Karpas-422 (cell line): ENCODE measurements around the gene RPL13A. TPM values are rescaled to one million over a fixed set of nuclear protein-coding genes. Genes with fewer than 3 reads are reported as not detected.
A peak's percentile ranks its signal among the peaks of the same experiment; 100 is the strongest.

Experiments used
- DNase-seq: peaks from one replicate; pipeline ENCODE4 v3.0.0-alpha.2; 2015
- H2AFZ ChIP-seq: fragments of 200-600 bp; sonication (generic); 2 replicates; pipeline ENCODE4 v1.6.1; 2014; ENCODE audit warnings: antibody characterized with exemption, low read length, mixed read lengths
- H3K27ac ChIP-seq: fragments of 200-600 bp; sonication (generic); 2 replicates; pipeline ENCODE4 v1.5.1; 2014; ENCODE audit warnings: mild to moderate bottlenecking, low read length, moderate library complexity
- H3K27me3 ChIP-seq: fragments of 200-600 bp; sonication (generic); 2 replicates; pipeline ENCODE4 v1.6.1; 2014; ENCODE audit warnings: low read length, mixed read lengths
- H3K36me3 ChIP-seq: fragments of 200-600 bp; sonication (generic); 2 replicates; pipeline ENCODE4 v1.6.1; 2014; ENCODE audit warnings: low read length, mixed read lengths; ENCODE audit not compliant: insufficient read depth
- H3K4me1 ChIP-seq: fragments of 200-600 bp; sonication (generic); 2 replicates; pipeline ENCODE4 v1.6.1; 2014; ENCODE audit warnings: mild to moderate bottlenecking, low read length, mixed read lengths
- H3K4me2 ChIP-seq: fragments of 200-600 bp; sonication (generic); 2 replicates; pipeline ENCODE4 v1.6.1; 2014; ENCODE audit warnings: low read length, low read depth, mild to moderate bottlenecking; ENCODE audit not compliant: poor library complexity, severe bottlenecking
- H3K4me3 ChIP-seq: fragments of 200-600 bp; sonication (generic); 2 replicates; pipeline ENCODE4 v1.5.1; 2014; ENCODE audit warnings: mild to moderate bottlenecking, antibody characterized with exemption, low read length, mixed read lengths
- H3K79me2 ChIP-seq: fragments of 200-600 bp; sonication (generic); 2 replicates; pipeline ENCODE4 v1.6.1; 2014; ENCODE audit warnings: mild to moderate bottlenecking, low read length, mixed read lengths
- H3K9ac ChIP-seq: fragments of 200-600 bp; sonication (generic); 2 replicates; pipeline ENCODE4 v1.6.0; 2014; ENCODE audit warnings: low read length
- H3K9me2 ChIP-seq: fragments of 200-600 bp; sonication (generic), shearing (Covaris generic); replicated peaks from 2 replicates; pipeline ENCODE4 v1.6.0; 2014; ENCODE audit warnings: mild to moderate bottlenecking, low read length, moderate library complexity; ENCODE audit not compliant: insufficient read depth
- H3K9me3 ChIP-seq: fragments of 300-700, 200-600 bp; sonication (generic); 2 replicates; pipeline ENCODE4 v1.6.1; 2014; ENCODE audit warnings: low read length, mixed read lengths
- H4K20me1 ChIP-seq: fragments of 200-600 bp; sonication (generic); 2 replicates; pipeline ENCODE4 v1.6.1; 2014; ENCODE audit warnings: mild to moderate bottlenecking, antibody characterized with exemption, low read length, low read depth; ENCODE audit not compliant: insufficient read depth
- total RNA-seq: library from RNA; depleted of rRNA; stranded (reverse); fragments of >200 nt; shearing (Covaris generic); gene quantifications from 2 replicates; pipeline ENCODE4 v1.2.3, GENCODE V29; 2014; ENCODE audit warnings: low replicate concordance

The RPL13A gene
- total RNA-seq, 1 experiment from 2014 or later: 6,359 TPM

GRCh38 chr19:49461656-49462055, 25.8 kb upstream of the RPL13A start:
- Histone ChIP-seq H3K27ac (no peak overlapping the region), H3K4me1 (no peaks in the 10 kb centered on the region), H3K36me3 (peaks cover 28% of the 10 kb centered on the region), H3K79me2 (no peaks in the 10 kb centered on the region), H3K27me3 (no peaks in the 10 kb centered on the region), H3K9me3 (no peaks in the 10 kb centered on the region), H2AFZ (no peak overlapping the region), H3K9me2 (no peaks in the 10 kb centered on the region), H3K4me2 (no peak overlapping the region), H3K4me3 (no peak overlapping the region), H3K9ac (no peak overlapping the region), H4K20me1 (no peaks in the 10 kb centered on the region)
- DNase-seq: no peak

DNA sequence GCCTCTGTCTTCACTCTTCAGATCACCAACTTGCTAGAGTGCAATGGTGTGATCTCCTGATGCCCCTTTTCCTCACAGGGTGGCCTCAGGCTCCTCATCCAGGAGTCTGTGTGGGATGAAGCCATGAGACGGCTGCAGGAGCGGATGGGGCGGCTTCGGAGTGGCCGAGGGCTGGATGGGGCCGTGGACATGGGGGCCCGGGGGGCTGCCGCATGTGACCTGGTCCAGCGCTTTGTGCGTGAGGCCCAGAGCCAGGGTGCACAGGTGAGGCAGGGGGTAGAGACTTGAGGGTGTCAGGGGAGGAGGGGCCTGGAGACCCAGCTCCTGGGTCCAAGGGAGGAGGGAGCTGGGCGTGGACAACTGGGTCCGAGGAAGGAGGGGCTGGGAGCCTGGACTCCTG, 24.9 kb upstream of the RPL13A start:
- Histone ChIP-seq H3K4me3 (no peak overlapping the region), H3K9ac (no peak overlapping the region), H2AFZ (no peak overlapping the region), H3K36me3 (peaks cover 28% of the 10 kb centered on the region), H3K27ac (no peak overlapping the region), H3K9me3 (no peaks in the 10 kb centered on the region), H4K20me1 (no peaks in the 10 kb centered on the region), H3K4me2 (no peak overlapping the region), H3K4me1 (no peaks in the 10 kb centered on the region), H3K9me2 (no peaks in the 10 kb centered on the region), H3K79me2 (no peaks in the 10 kb centered on the region), H3K27me3 (no peaks in the 10 kb centered on the region)
- no peak for DNase-seq

GRCh38 chr19:49463960-49464740, 23.3 kb upstream of the RPL13A start:
- H3K4me1 ChIP-seq: peaks cover 12% of the 10 kb centered on the region
- H4K20me1 ChIP-seq: no peaks in the 10 kb centered on the region
- H2AFZ ChIP-seq: no peak overlapping the region
- no peaks in the 10 kb centered on the region for H3K79me2 ChIP-seq
- no peak overlapping the region for H3K4me3 ChIP-seq
- DNase-seq: no peak
- no peak overlapping the region for H3K27ac ChIP-seq
- no peaks in the 10 kb centered on the region for H3K9me3 ChIP-seq
- H3K27me3 ChIP-seq: no peaks in the 10 kb centered on the region
- no peak overlapping the region for H3K4me2 ChIP-seq
- peaks cover 28% of the 10 kb centered on the region for H3K36me3 ChIP-seq
- H3K9ac ChIP-seq: no peak overlapping the region
- H3K9me2 ChIP-seq: no peaks in the 10 kb centered on the region

DNA sequence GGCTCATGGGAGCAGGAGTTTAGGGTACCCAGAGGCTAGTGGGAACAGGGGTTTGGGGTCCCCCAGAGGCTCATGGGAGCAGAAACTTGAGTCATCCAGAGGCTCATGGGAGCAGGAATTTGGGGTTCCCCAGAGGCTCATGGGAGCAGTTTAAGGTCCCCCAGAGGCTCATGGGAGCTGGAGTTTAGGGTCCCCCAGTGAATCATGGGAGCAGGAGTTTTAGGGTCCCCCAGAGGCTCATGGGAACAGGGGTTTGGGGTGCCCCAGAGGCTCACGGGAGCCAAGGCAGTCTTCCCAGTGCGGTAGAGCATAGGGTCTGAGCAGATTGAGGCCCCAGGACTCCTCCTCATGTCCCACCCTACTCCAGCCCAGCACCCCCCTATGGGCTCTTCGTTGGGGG, 22.0 kb upstream of the RPL13A start:
- Histone ChIP-seq H3K4me2 (no peak overlapping the region), H3K79me2 (no peaks in the 10 kb centered on the region), H3K27me3 (no peaks in the 10 kb centered on the region), H3K9me3 (no peaks in the 10 kb centered on the region), H4K20me1 (no peaks in the 10 kb centered on the region), H3K36me3 (peaks cover 23% of the 10 kb centered on the region), H3K4me1 (peaks cover 21% of the 10 kb centered on the region), H3K27ac (no peak overlapping the region), H3K4me3 (no peak overlapping the region), H3K9ac (no peak overlapping the region), H3K9me2 (no peaks in the 10 kb centered on the region), H2AFZ (no peak overlapping the region)
- peak; percentile 63 for DNase-seq

DNA sequence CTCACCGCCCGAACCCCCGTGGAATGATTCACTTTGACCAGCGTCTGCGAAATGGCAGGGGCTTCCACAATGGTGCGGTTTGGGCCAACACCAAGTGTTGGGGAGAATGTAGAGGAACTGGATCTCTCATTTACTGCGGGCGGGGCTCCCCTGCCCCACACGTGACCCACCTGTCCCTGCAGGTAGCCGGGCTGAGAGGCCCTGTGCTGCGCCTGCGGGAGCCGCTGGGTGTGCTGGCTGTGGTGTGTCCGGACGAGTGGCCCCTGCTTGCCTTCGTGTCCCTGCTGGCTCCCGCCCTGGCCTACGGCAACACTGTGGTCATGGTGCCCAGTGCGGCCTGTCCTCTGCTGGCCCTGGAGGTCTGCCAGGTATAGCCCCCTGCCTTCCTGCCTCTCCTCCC, 19.2 kb upstream of the RPL13A start:
- H3K4me1 ChIP-seq: peaks cover 21% of the 10 kb centered on the region
- H3K4me3 ChIP-seq: no peak overlapping the region
- no peak overlapping the region for H3K9ac ChIP-seq

GRCh38 chr19:49468746-49469447, 18.5 kb upstream of the RPL13A start:
- Histone ChIP-seq H3K9me3 (no peaks in the 10 kb centered on the region), H3K9ac (peak overlapping the region; percentile 32; the same call in 1 of the 2 replicates), H3K79me2 (no peaks in the 10 kb centered on the region), H3K27ac (peak overlapping the region; percentile 40), H2AFZ (no peak overlapping the region), H3K36me3 (peaks cover 17% of the 10 kb centered on the region), H3K4me3 (no peak overlapping the region; the same call in 1 of the 2 replicates), H3K9me2 (no peaks in the 10 kb centered on the region), H3K27me3 (no peaks in the 10 kb centered on the region), H4K20me1 (no peaks in the 10 kb centered on the region), H3K4me2 (peak overlapping the region; percentile 20), H3K4me1 (peaks cover 25% of the 10 kb centered on the region)
- DNase-seq: peak; percentile 97

More for the DNA sequence above, 19.2 kb upstream of the RPL13A start:
- no peaks in the 10 kb centered on the region for H3K9me2 ChIP-seq
- H3K36me3 ChIP-seq: peaks cover 19% of the 10 kb centered on the region
- peak overlapping the region; percentile 20 for H3K4me2 ChIP-seq
- DNase-seq: no peak
- no peaks in the 10 kb centered on the region for H4K20me1 ChIP-seq
- no peak overlapping the region for H2AFZ ChIP-seq
- no peaks in the 10 kb centered on the region for H3K27me3 ChIP-seq
- H3K79me2 ChIP-seq: no peaks in the 10 kb centered on the region
- H3K9me3 ChIP-seq: no peaks in the 10 kb centered on the region
- H3K27ac ChIP-seq: no peak overlapping the region; the same call in 1 of the 2 replicates

- no peaks in the 10 kb centered on the region for H3K79me2 ChIP-seq
- no peaks in the 10 kb centered on the region for H3K9me3 ChIP-seq
- peak; percentile 86 for DNase-seq
- H3K4me3 ChIP-seq: no peak overlapping the region
- peaks cover 6% of the 10 kb centered on the region for H3K36me3 ChIP-seq
- no peak overlapping the region for H3K27ac ChIP-seq
- H3K9ac ChIP-seq: 0 out of 2 replicates have a peak overlapping the region, but pooled peaks have one; percentile 14
- no peaks in the 10 kb centered on the region for H4K20me1 ChIP-seq
- no peak overlapping the region for H2AFZ ChIP-seq
- no peaks in the 10 kb centered on the region for H3K9me2 ChIP-seq
- no peaks in the 10 kb centered on the region for H3K27me3 ChIP-seq
- no peak overlapping the region for H3K4me2 ChIP-seq
- H3K4me1 ChIP-seq: peaks cover 35% of the 10 kb centered on the region
Observed at GRCh38 chr19:49469828-49470614, 17.4 kb upstream of the RPL13A start.

GRCh38 chr19:49470615-49470978, 16.8 kb upstream of the RPL13A start:
- no peak for DNase-seq

More at GRCh38 chr19:49470615-49470978, 16.8 kb upstream of the RPL13A start:
- H4K20me1 ChIP-seq: no peaks in the 10 kb centered on the region
- H3K4me2 ChIP-seq: no peak overlapping the region
- no peak overlapping the region for H3K9ac ChIP-seq
- H3K4me3 ChIP-seq: no peak overlapping the region
- no peaks in the 10 kb centered on the region for H3K27me3 ChIP-seq
- H3K36me3 ChIP-seq: 0 out of 2 replicates have a peak, but pooled peaks cover 2% of the 10 kb centered on the region
- peaks cover 38% of the 10 kb centered on the region for H3K4me1 ChIP-seq
- H3K27ac ChIP-seq: no peak overlapping the region
- no peaks in the 10 kb centered on the region for H3K9me3 ChIP-seq
- no peaks in the 10 kb centered on the region for H3K9me2 ChIP-seq
- H2AFZ ChIP-seq: no peak overlapping the region
- H3K79me2 ChIP-seq: no peaks in the 10 kb centered on the region
